HL-60 (cell line): ENCODE results near the gene C11orf87.

ENCODE experiments used
- DNase-seq, 2 experiments: peaks; one replicate each; pipeline ENCODE4 v3.0.0-alpha.2; 2010 to 2020; ENCODE audit warnings: low read depth in 1 of 2, low spot score in 1 of 2
- H3K27ac ChIP-seq: fragments of 250-450 bp; sonication (Bioruptor Pico); replicated peaks from 2 replicates; pipeline ENCODE4 v1.5.1; 2020; ENCODE audit warnings: mild to moderate bottlenecking, moderate library complexity
- H3K27me3 ChIP-seq: fragments of 250-450 bp; sonication (Bioruptor Pico); 2 replicates; pipeline ENCODE4 v1.5.1; 2021; ENCODE audit warnings: mild to moderate bottlenecking, moderate library complexity; ENCODE audit not compliant: insufficient read depth, poor library complexity, severe bottlenecking
- H3K4me3 ChIP-seq: replicated peaks from 2 replicates; pipeline ENCODE4 v1.5.1; 2011; ENCODE audit warnings: mild to moderate bottlenecking, control low read depth, low read length; ENCODE audit not compliant: insufficient read depth
- CTCF ChIP-seq: IDR thresholded peaks from one replicate; pipeline ENCODE4 v1.5.1; 2011; ENCODE audit warnings: low read length, control low read depth, inconsistent platforms; ENCODE audit not compliant: insufficient read depth
- GABPA ChIP-seq: IDR thresholded peaks from 2 replicates; pipeline ENCODE4 v1.6.1; 2012; ENCODE audit warnings: low read depth
- POLR2AphosphoS5 ChIP-seq: IDR thresholded peaks from 2 replicates; pipeline ENCODE4 v1.6.1; 2012; ENCODE audit warnings: low read depth
- REST ChIP-seq: IDR thresholded peaks from 2 replicates; pipeline ENCODE4 v1.6.1; 2012; ENCODE audit warnings: low read depth; ENCODE audit not compliant: insufficient replicate concordance
- SPI1 ChIP-seq: IDR thresholded peaks from 2 replicates; pipeline ENCODE4 v1.6.1; 2012; ENCODE audit warnings: low read depth, mild to moderate bottlenecking, borderline replicate concordance

Gene C11orf87

GRCh38 chr11:109388982-109389381 lies 33.0 kb upstream of the C11orf87 start:
- no peak overlapping the region for H3K4me3 ChIP-seq
- DNase-seq: no peak
- H3K27ac ChIP-seq: no peak overlapping the region
- no peaks in the 10 kb centered on the region for H3K27me3 ChIP-seq
- TF ChIP-seq REST (no peak), CTCF (no peak), GABPA (no peak), SPI1 (no peak), POLR2AphosphoS5 (no peak)

GRCh38 chr11:109390752-109391151 lies 31.2 kb upstream of the C11orf87 start:
- TF ChIP-seq POLR2AphosphoS5 (no peak), REST (no peak), SPI1 (no peak), GABPA (no peak), CTCF (no peak)
- Histone ChIP-seq H3K27me3 (no peaks in the 10 kb centered on the region), H3K4me3 (no peak overlapping the region), H3K27ac (no peak overlapping the region)
- no peak for DNase-seq

GRCh38 chr11:109401545-109401944 lies 20.4 kb upstream of the C11orf87 start:
- DNase-seq: no peak

More at GRCh38 chr11:109401545-109401944, 20.4 kb upstream of the C11orf87 start:
- no peak for TF ChIP-seq REST
- TF ChIP-seq SPI1: no peak
- TF ChIP-seq POLR2AphosphoS5: no peak
- TF ChIP-seq GABPA: no peak
- no peak for TF ChIP-seq CTCF
- Histone ChIP-seq H3K27me3 (no peaks in the 10 kb centered on the region), H3K4me3 (no peak overlapping the region), H3K27ac (no peak overlapping the region)
